Gastroesophageal sphincter (tissue), 2 donors: ENCODE results near the gene PARD3B.

Experiments used
- EP300 ChIP-seq: sonication (generic); formaldehyde crosslinking; IDR thresholded peaks from one replicate; pipeline ENCODE4 v1.6.1; 2017; ENCODE audit warnings: antibody characterized with exemption, mild to moderate bottlenecking
- POLR2A ChIP-seq, 2 donors: fragments of 450-650 bp; IDR thresholded peaks; one replicate each; pipeline ENCODE4 v1.6.1; 2017; ENCODE audit warnings: antibody characterized with exemption in 2 of 2, mild to moderate bottlenecking in 2 of 2, moderate library complexity in 1 of 2

DNA sequence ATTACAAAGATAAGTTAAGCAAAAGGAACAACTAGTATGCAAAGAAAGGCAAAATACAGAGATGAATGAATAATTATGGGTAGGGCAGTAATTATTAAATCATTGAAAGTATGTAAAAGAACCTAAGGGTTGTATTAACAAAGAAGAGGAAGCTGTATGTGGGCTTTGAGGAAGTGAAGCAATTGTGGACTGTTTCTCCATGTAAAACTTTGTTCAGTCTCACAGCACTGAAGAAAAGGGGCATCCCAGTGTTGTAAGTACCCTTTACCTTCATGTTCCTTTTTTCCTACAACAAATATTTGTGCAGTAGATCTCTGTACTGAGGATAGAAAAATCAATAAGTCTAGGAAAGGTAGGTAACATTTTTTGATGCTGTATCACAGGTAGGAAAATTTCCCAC, 748.3 kb downstream of the PARD3B start:
- no peak for TF ChIP-seq POLR2A (IDR thresholded peaks at IDR 0.05)
- no peak for TF ChIP-seq EP300
